ENCODE results near the gene C10orf90. TPM values are rescaled to one million over a fixed set of nuclear protein-coding genes. Genes with fewer than 3 reads are reported as not detected.

Gene C10orf90
- total and polyA plus RNA-seq, 11 donors = not detected

DNA sequence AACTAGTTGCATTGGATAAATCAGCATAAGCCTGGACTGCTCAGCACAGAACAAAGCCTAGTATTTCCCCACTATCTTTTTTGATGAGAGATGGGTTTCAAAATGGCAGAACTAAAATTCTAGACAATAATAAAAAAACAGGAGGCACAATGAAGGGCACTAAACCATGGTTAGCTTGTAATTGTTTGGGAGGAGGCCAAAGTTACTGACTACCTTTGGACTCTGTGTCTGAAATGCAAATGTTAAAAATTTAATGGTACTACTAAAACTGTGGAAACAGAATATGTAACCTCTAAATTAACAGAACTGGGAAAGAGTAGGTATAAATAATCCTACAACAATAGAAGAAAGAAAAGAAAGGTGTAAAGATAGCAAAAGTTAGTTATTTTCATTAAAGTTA lies 295.2 kb downstream of the C10orf90 start:
- Histone ChIP-seq H3K4me3 (no peak overlapping the region), H3K4me1 (no peaks in the 10 kb centered on the region), H3K9me3 (peaks cover 0 to 16% (median 0%) of the 10 kb centered on the region in 12 donors), H3K27me3 (peaks cover 0 to 2% (median 0%) of the 10 kb centered on the region in 9 donors), H3K36me3 (no peaks in the 10 kb centered on the region), H3K27ac (no peak overlapping the region)
- intact Hi-C loops (cut with DNase I) = no loop called here
- DNase-seq (no peak), ATAC-seq (no peak)
- TF ChIP-seq, protein P1, sequence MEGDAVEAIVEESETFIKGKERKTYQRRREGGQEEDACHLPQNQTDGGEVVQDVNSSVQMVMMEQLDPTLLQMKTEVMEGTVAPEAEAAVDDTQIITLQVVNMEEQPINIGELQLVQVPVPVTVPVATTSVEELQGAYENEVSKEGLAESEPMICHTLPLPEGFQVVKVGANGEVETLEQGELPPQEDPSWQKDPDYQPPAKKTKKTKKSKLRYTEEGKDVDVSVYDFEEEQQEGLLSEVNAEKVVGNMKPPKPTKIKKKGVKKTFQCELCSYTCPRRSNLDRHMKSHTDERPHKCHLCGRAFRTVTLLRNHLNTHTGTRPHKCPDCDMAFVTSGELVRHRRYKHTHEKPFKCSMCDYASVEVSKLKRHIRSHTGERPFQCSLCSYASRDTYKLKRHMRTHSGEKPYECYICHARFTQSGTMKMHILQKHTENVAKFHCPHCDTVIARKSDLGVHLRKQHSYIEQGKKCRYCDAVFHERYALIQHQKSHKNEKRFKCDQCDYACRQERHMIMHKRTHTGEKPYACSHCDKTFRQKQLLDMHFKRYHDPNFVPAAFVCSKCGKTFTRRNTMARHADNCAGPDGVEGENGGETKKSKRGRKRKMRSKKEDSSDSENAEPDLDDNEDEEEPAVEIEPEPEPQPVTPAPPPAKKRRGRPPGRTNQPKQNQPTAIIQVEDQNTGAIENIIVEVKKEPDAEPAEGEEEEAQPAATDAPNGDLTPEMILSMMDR (IDR thresholded peaks at IDR 0.05) = no peak
- TF ChIP-seq POLR2A (IDR thresholded peaks at IDR 0.05) = no peak

Other genes starting within 250 kb of the C10orf90 start
- gene DOCK1, start 234.7 kb upstream of the C10orf90 start, total RNA-seq = 10 to 100 TPM; 13.4 to 31.6 (median 20.6) TPM
- 10 to 100 TPM in 1 of 2 donors, 1 to 10 TPM in 1; 5.0 to 13.8 TPM for gene DOCK1, start 234.7 kb upstream of the C10orf90 start, polyA plus RNA-seq